SU-DHL-6 (cell line): Measurements from ENCODE around the gene PDE4D.

Experiments
- H2AFZ ChIP-seq: fragments of 200-600 bp; sonication (generic); 2 replicates; pipeline ENCODE4 v1.6.1; 2014; ENCODE audit warnings: low read depth, mild to moderate bottlenecking, moderate library complexity, mixed read lengths, antibody characterized with exemption, low read length; ENCODE audit not compliant: severe bottlenecking
- H3F3A ChIP-seq: fragments of 200-600 bp; shearing (Covaris generic); 2 replicates; pipeline ENCODE4 v1.6.0; 2016; ENCODE audit warnings: antibody characterized with exemption, mild to moderate bottlenecking; ENCODE audit not compliant: insufficient read depth
- H3K27ac ChIP-seq: fragments of 200-600 bp; sonication (generic); 2 replicates; pipeline ENCODE4 v1.5.1; 2016; ENCODE audit warnings: low read depth, mild to moderate bottlenecking, low read length, moderate library complexity, mixed read lengths
- H3K27me3 ChIP-seq: fragments of 200-600 bp; sonication (generic), shearing (Covaris generic); 2 replicates; pipeline ENCODE4 v1.6.0; 2014; ENCODE audit warnings: mild to moderate bottlenecking, low read length
- H3K36me3 ChIP-seq: fragments of 200-600 bp; sonication (generic); 2 replicates; pipeline ENCODE4 v1.6.1; 2014; ENCODE audit warnings: mild to moderate bottlenecking, low read length, mixed read lengths
- H3K4me2 ChIP-seq: fragments of 300-600, 200-600 bp; shearing (Covaris generic), sonication (generic); 2 replicates; pipeline ENCODE4 v1.6.0; 2014; ENCODE audit warnings: low read length, low read depth, mild to moderate bottlenecking; ENCODE audit not compliant: poor library complexity, severe bottlenecking
- H3K4me3 ChIP-seq: fragments of 200-600 bp; sonication (generic); 2 replicates; pipeline ENCODE4 v1.5.1; 2014; ENCODE audit warnings: antibody characterized with exemption, low read length, mild to moderate bottlenecking, mixed read lengths; ENCODE audit not compliant: insufficient read depth, poor library complexity, severe bottlenecking
- H3K79me2 ChIP-seq: fragments of 200-600 bp; sonication (generic); 2 replicates; pipeline ENCODE4 v1.6.1; 2014; ENCODE audit warnings: mild to moderate bottlenecking, low read length, moderate library complexity; ENCODE audit not compliant: insufficient read depth
- H3K9ac ChIP-seq: fragments of 200-600 bp; sonication (generic); 2 replicates; pipeline ENCODE4 v1.7.0; 2014; ENCODE audit warnings: mild to moderate bottlenecking, low read length
- H3K9me2 ChIP-seq: fragments of 200-600 bp; sonication (generic); replicated peaks from 2 replicates; pipeline ENCODE4 v1.6.1; 2014; ENCODE audit warnings: low read length; ENCODE audit not compliant: insufficient read depth
- H3K9me3 ChIP-seq: fragments of 200-600 bp; sonication (generic); 2 replicates; pipeline ENCODE4 v1.6.1; 2014; ENCODE audit warnings: low read length, mixed read lengths; ENCODE audit not compliant: insufficient read depth
- H4K20me1 ChIP-seq: fragments of 200-600 bp; sonication (generic); 2 replicates; pipeline ENCODE4 v1.6.1; 2014; ENCODE audit warnings: low read depth, mild to moderate bottlenecking, antibody characterized with exemption, low read length, moderate library complexity, mixed read lengths
- EZH2phosphoT487 ChIP-seq: fragments of 200-600 bp; sonication (generic), shearing (Covaris generic); conservative IDR thresholded peaks from 2 replicates; pipeline ENCODE4 v1.6.1; 2018; ENCODE audit warnings: mild to moderate bottlenecking, antibody characterized with exemption, low read length, moderate library complexity, mixed read lengths
- TF ChIP-seq, protein P1 (sequence below): fragments of 200-600 bp; sonication (generic); IDR thresholded peaks from one replicate; pipeline ENCODE4 v1.5.1; 2017; ENCODE audit warnings: antibody characterized with exemption, mild to moderate bottlenecking, low read length, moderate library complexity; ENCODE audit not compliant: insufficient read depth, poor library complexity, severe bottlenecking

Gene PDE4D

DNA sequence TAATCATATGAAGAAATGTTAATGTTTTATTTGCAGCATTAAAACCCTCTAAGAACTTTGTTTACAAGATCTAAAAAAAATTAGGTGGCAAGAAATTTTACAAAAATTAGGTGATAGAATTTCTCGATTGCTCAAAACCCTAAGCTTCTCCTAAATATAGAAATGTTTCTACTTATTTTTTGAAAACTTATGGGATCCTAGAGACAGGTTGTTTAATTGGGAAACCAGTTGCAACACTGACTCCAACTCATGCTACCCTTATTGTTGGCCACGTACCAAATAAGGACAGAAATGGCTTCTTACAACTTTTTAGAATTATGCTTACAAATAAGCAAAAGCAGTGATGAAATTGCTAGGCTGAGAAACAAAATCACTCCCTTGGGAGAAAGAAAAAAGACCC lies 531.1 kb downstream of the PDE4D start:
- TF ChIP-seq, protein P1, sequence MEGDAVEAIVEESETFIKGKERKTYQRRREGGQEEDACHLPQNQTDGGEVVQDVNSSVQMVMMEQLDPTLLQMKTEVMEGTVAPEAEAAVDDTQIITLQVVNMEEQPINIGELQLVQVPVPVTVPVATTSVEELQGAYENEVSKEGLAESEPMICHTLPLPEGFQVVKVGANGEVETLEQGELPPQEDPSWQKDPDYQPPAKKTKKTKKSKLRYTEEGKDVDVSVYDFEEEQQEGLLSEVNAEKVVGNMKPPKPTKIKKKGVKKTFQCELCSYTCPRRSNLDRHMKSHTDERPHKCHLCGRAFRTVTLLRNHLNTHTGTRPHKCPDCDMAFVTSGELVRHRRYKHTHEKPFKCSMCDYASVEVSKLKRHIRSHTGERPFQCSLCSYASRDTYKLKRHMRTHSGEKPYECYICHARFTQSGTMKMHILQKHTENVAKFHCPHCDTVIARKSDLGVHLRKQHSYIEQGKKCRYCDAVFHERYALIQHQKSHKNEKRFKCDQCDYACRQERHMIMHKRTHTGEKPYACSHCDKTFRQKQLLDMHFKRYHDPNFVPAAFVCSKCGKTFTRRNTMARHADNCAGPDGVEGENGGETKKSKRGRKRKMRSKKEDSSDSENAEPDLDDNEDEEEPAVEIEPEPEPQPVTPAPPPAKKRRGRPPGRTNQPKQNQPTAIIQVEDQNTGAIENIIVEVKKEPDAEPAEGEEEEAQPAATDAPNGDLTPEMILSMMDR, result no peak
- no peak for TF ChIP-seq EZH2phosphoT487
- H3K9me2 ChIP-seq, result no peaks in the 10 kb centered on the region
- H3K4me3 ChIP-seq, result no peak overlapping the region
- no peaks in the 10 kb centered on the region for H3K27me3 ChIP-seq
- H3K9me3 ChIP-seq, result no peaks in the 10 kb centered on the region
- no peaks in the 10 kb centered on the region for H3K79me2 ChIP-seq
- H3K27ac ChIP-seq, result no peak overlapping the region
- no peak overlapping the region for H2AFZ ChIP-seq
- H3K4me2 ChIP-seq, result no peak overlapping the region
- no peaks in the 10 kb centered on the region for H3F3A ChIP-seq
- H3K36me3 ChIP-seq, result no peaks in the 10 kb centered on the region
- no peaks in the 10 kb centered on the region for H4K20me1 ChIP-seq
- no peak overlapping the region for H3K9ac ChIP-seq

DNA sequence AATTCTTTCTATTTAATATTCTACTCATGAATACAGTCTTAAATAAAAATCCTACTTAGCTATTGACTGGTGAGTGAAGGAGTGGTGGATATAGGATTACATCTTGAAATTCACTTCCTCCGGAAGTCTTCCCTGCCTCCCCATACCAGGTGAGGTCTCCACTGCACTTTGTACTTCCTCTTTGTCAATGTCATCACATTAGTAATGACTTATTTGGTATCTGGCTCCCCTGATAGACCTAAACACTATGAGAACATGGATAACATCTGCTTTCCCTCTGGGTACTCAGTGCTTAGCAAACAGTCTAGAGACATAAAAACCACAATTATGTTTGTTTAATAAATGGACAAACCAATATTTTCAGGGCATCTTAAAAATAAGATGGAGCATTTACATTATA lies 532.1 kb downstream of the PDE4D start:
- Histone ChIP-seq H3K9me2 (no peaks in the 10 kb centered on the region), H3K27me3 (no peaks in the 10 kb centered on the region), H2AFZ (no peak overlapping the region), H4K20me1 (no peaks in the 10 kb centered on the region), H3K79me2 (no peaks in the 10 kb centered on the region), H3K9ac (no peak overlapping the region), H3K27ac (no peak overlapping the region), H3K4me2 (no peak overlapping the region), H3K9me3 (no peaks in the 10 kb centered on the region), H3K4me3 (no peak overlapping the region), H3K36me3 (no peaks in the 10 kb centered on the region), H3F3A (no peaks in the 10 kb centered on the region)
- TF ChIP-seq EZH2phosphoT487, result no peak

DNA sequence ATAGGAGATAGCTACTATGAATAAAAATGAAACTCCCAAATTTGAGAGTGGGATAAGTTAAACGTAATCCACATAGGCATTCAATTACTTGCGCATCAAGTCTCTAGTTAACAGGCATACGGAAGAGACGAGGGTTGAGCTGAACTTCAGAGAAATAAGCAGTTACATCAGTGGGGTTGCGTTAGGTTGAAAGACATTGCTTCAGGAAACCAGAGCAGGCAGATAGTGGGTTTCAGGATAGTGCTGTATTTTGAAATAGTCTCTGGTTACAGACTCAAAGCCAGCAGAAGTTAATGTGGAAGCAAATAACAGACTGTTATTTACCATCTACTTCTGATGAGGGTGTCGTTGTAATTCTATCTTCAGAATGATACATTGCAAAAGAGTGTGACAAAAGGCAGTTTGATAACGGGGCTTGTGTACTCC lies 533.4 kb downstream of the PDE4D start:
- Histone ChIP-seq H3K4me2 (no peak overlapping the region), H2AFZ (no peak overlapping the region), H3K9me3 (no peaks in the 10 kb centered on the region), H3K9me2 (no peaks in the 10 kb centered on the region), H3K79me2 (no peaks in the 10 kb centered on the region), H3K9ac (no peak overlapping the region), H3F3A (no peaks in the 10 kb centered on the region), H3K4me3 (no peak overlapping the region), H3K27me3 (no peaks in the 10 kb centered on the region), H3K27ac (no peak overlapping the region), H4K20me1 (no peaks in the 10 kb centered on the region), H3K36me3 (no peaks in the 10 kb centered on the region)
- TF ChIP-seq, protein P1, result no peak
- no peak for TF ChIP-seq EZH2phosphoT487

GRCh38 chr5:59358005-59358861 lies 535.3 kb downstream of the PDE4D start:
- no peak overlapping the region for H3K4me2 ChIP-seq
- H3K27me3 ChIP-seq, result no peaks in the 10 kb centered on the region
- no peaks in the 10 kb centered on the region for H3K36me3 ChIP-seq
- no peak overlapping the region for H3K9ac ChIP-seq
- no peak overlapping the region for H3K27ac ChIP-seq
- H4K20me1 ChIP-seq, result no peaks in the 10 kb centered on the region
- no peaks in the 10 kb centered on the region for H3K79me2 ChIP-seq
- no peak overlapping the region for H2AFZ ChIP-seq
- no peak overlapping the region for H3K4me3 ChIP-seq
- H3F3A ChIP-seq, result no peaks in the 10 kb centered on the region
- TF ChIP-seq, protein P1, result no peak
- TF ChIP-seq EZH2phosphoT487, result no peak
- no peaks in the 10 kb centered on the region for H3K9me3 ChIP-seq
- no peaks in the 10 kb centered on the region for H3K9me2 ChIP-seq
